GM12878 (cell line): ENCODE measurements around the gene SGIP1. TPM values are rescaled to one million over a fixed set of nuclear protein-coding genes. Genes with fewer than 3 reads are reported as not detected.

Experiments used
- ATAC-seq: fragments of 200-7000 bp; cut with Tn5 transposase; 3 replicates; pipeline ENCODE4 v1.9.1; 2020; ENCODE audit warnings: mild to moderate bottlenecking, moderate library complexity
- BruUV-seq: library from RNA; stranded (reverse); fragments of 400-500 nt; replicated peaks from 2 replicates; lab custom pipeline; 2021; lab: Mats Ljungman, UMichigan
- CTCF ChIA-PET: fragments of 300-600 bp; sonication (Branson Sonifier 250); formaldehyde crosslinking; extraction: SDS; loops from one replicate; lab custom pipeline; 2021; ENCODE audit warnings: inconsistent platforms; lab: Yijun Ruan, JAX
- POLR2A ChIA-PET: fragments of 350-600 bp; formaldehyde crosslinking; extraction: SDS; loops from one replicate; lab custom pipeline; 2021; ENCODE audit warnings: inconsistent platforms; lab: Charles Lee
- RAD21 ChIA-PET: fragments of 300-600 bp; sonication (Branson Sonifier 250); formaldehyde crosslinking; loops from one replicate; lab custom pipeline; 2023; ENCODE audit warnings: antibody characterized with exemption; ENCODE audit not compliant: unreplicated experiment; lab: Charles Lee
- SMC1A ChIA-PET: fragments of 300-600 bp; sonication (Branson Sonifier 250); formaldehyde crosslinking; loops from one replicate; lab custom pipeline; 2023; ENCODE audit not compliant: unreplicated experiment, uncharacterized antibody; lab: Charles Lee
- DNase-seq: peaks from one replicate; pipeline ENCODE4 v3.0.0-alpha.2; 2011; ENCODE audit warnings: low read depth, low spot score
- FAIRE-seq: peaks from 3 replicates; lab custom pipeline; 2011; peaks lifted over from hg19 to GRCh38; lab: Jason Lieb, UNC
- H2AFZ ChIP-seq: 2 replicates; pipeline ENCODE4 v1.6.0; 2011; ENCODE audit warnings: low read depth, low read length, control low read depth; ENCODE audit not compliant: control insufficient read depth
- H3K27ac ChIP-seq: 2 replicates; pipeline ENCODE4 v1.5.1; 2011; ENCODE audit warnings: control low read depth; ENCODE audit not compliant: control insufficient read depth, insufficient read depth
- H3K27me3 ChIP-seq, 2 experiments: replicated peaks in 1 of 2; 2 replicates each; pipeline versions ENCODE4 v1.6.0 to v1.6.1; 2011; ENCODE audit warnings: low read length in 1 of 2; ENCODE audit not compliant: control insufficient read depth in 2 of 2, insufficient read depth in 2 of 2
- H3K36me3 ChIP-seq, 2 experiments: 2 replicates each; pipeline ENCODE4 v1.5.1; 2011; ENCODE audit warnings: low read length in 1 of 2; ENCODE audit not compliant: control insufficient read depth in 2 of 2, insufficient read depth in 2 of 2
- H3K4me1 ChIP-seq: 2 replicates; pipeline ENCODE4 v1.6.1; 2011; ENCODE audit warnings: mild to moderate bottlenecking, low read length, moderate library complexity, mixed read lengths; ENCODE audit not compliant: control insufficient read depth, insufficient read depth
- H3K4me2 ChIP-seq: 2 replicates; pipeline ENCODE4 v1.6.0; 2011; ENCODE audit warnings: control low read depth; ENCODE audit not compliant: control insufficient read depth, insufficient read depth
- H3K4me3 ChIP-seq: fragments of 200-600 bp; sonication (generic); 2 replicates; pipeline ENCODE4 v1.5.1; 2016
- H3K79me2 ChIP-seq: 2 replicates; pipeline ENCODE4 v1.6.0; 2011; ENCODE audit warnings: low read length; ENCODE audit not compliant: control insufficient read depth, insufficient read depth
- H3K9ac ChIP-seq: 2 replicates; pipeline ENCODE4 v1.8.0; 2011; ENCODE audit warnings: low read length, control low read depth, mixed read lengths; ENCODE audit not compliant: control insufficient read depth, insufficient read depth
- H3K9me3 ChIP-seq: replicated peaks from 3 replicates; pipeline ENCODE4 v1.5.1; 2011; ENCODE audit warnings: mild to moderate bottlenecking, low read length; ENCODE audit not compliant: control insufficient read depth, insufficient read depth
- H4K20me1 ChIP-seq: 2 replicates; pipeline ENCODE4 v1.6.0; 2011; ENCODE audit not compliant: control insufficient read depth, insufficient read depth
- ATF7 ChIP-seq: fragments of 450-650 bp; IDR thresholded peaks from 2 replicates; pipeline ENCODE4 v1.6.1; 2016; ENCODE audit warnings: low read depth, mild to moderate bottlenecking
- CHD2 ChIP-seq: IDR thresholded peaks from 2 replicates; pipeline ENCODE4 v1.6.1; 2011; ENCODE audit warnings: low read depth, low read length, improper control_type of control experiment, borderline replicate concordance
- MTA2 ChIP-seq: fragments of 450-650 bp; IDR thresholded peaks from 2 replicates; pipeline ENCODE4 v1.6.1; 2016; ENCODE audit warnings: low read depth, mild to moderate bottlenecking, moderate library complexity
- NBN ChIP-seq: fragments of 450-650 bp; IDR thresholded peaks from 2 replicates; pipeline ENCODE4 v1.6.1; 2016
- NR2F1 ChIP-seq: fragments of 450-650 bp; conservative IDR thresholded peaks from 2 replicates; pipeline ENCODE4 v1.6.1; 2017; ENCODE audit warnings: mild to moderate bottlenecking
- PKNOX1 ChIP-seq: fragments of 450-650 bp; IDR thresholded peaks from 2 replicates; pipeline ENCODE4 v1.6.1; 2016; ENCODE audit warnings: mild to moderate bottlenecking
- PML ChIP-seq: IDR thresholded peaks from 2 replicates; pipeline ENCODE4 v1.6.1; 2012; ENCODE audit warnings: low read length, inconsistent platforms
- SIN3A ChIP-seq: IDR thresholded peaks from 2 replicates; pipeline ENCODE4 v1.6.1; 2012; ENCODE audit warnings: low read depth, low read length, improper control_type of control experiment
- SMAD1 ChIP-seq: fragments of 450-650 bp; IDR thresholded peaks from 2 replicates; pipeline ENCODE4 v1.6.1; 2018; ENCODE audit warnings: mild to moderate bottlenecking, low read depth; ENCODE audit not compliant: partially characterized antibody
- SRF ChIP-seq, 2 experiments: IDR thresholded peaks; 2 replicates each; pipeline ENCODE4 v1.6.1; 2011; ENCODE audit warnings: low read depth in 2 of 2, low read length in 2 of 2, mild to moderate bottlenecking in 1 of 2, moderate library complexity in 1 of 2
- STAT3 ChIP-seq: IDR thresholded peaks from 2 replicates; pipeline ENCODE4 v1.6.1; 2011; ENCODE audit warnings: low read depth, low read length, improper control_type of control experiment
- ZNF217 ChIP-seq: fragments of 450-650 bp; IDR thresholded peaks from 2 replicates; pipeline ENCODE4 v1.6.1; 2017; ENCODE audit warnings: antibody characterized with exemption, mild to moderate bottlenecking
- ZNF24 ChIP-seq: fragments of 450-650 bp; IDR thresholded peaks from 2 replicates; pipeline ENCODE4 v1.6.1; 2017; ENCODE audit warnings: antibody characterized with exemption, mild to moderate bottlenecking
- WGBS: methylation state at CpG from one replicate; pipeline ENCODE4 v1.1.6; 2016; ENCODE audit warnings: low lambda C conversion rate; ENCODE audit not compliant: insufficient replicate concordance, insufficient coverage; ENCODE audit errors: missing lambda C conversion rate; 5-methylcytosine and 5-hydroxymethylcytosine counted together
- in situ Hi-C: fragments of 300-500 bp; cut with MboI; formaldehyde crosslinking; loops from 9 replicates; pipeline ENCODE4 v1.14.3; 2018; ENCODE audit warnings: mixed read lengths
- intact Hi-C: fragments of 100-400 bp; cut with micrococcal nuclease; formaldehyde crosslinking; loops from one replicate; pipeline ENCODE4 v1.14.2; 2022; ENCODE audit not compliant: unreplicated experiment
- polyA plus RNA-seq, 11 experiments: library from polyadenylated mRNA; depleted of rRNA in 4 of 11; unstranded in 6 of 11; stranded (reverse) in 5 of 11; fragments of >200 nt; fragmentation: Nextera tagmentation in 4 of 11; fragmentation: Illumina TruSeq in 1 of 11; extraction: Ambion mirVana in 4 of 11; extraction: Trizol in 1 of 11; gene quantifications; 1 replicate in 1 of 11; 2 replicates in 10 of 11; pipeline versions ENCODE4 v1.2.1 to v1.2.3, GENCODE V29; 2011 to 2016; ENCODE audit warnings: inconsistent platforms in 2 of 11, missing spikeins in 2 of 11, low read depth in 1 of 11
- total RNA-seq, 4 experiments: library from RNA; depleted of rRNA in 3 of 4; stranded (reverse); fragments of >200 nt in 3 of 4; fragmentation: Illumina TruSeq in 1 of 4; extraction: Trizol in 1 of 4; gene quantifications; 2 replicates each; pipeline versions ENCODE4 v1.2.1 to v1.2.3, GENCODE V29; 2013 to 2021
- TF ChIP-seq, protein P1 (sequence below): IDR thresholded peaks from 2 replicates; pipeline ENCODE4 v1.6.1; 2012; ENCODE audit warnings: low read depth, low read length, improper control_type of control experiment
- TF ChIP-seq, protein P2 (sequence below): fragments of 450-650 bp; IDR thresholded peaks from 2 replicates; pipeline ENCODE4 v1.6.1; 2018; ENCODE audit warnings: mild to moderate bottlenecking, low read depth, moderate library complexity; ENCODE audit not compliant: partially characterized antibody
- TF ChIP-seq, protein P3 (sequence below): IDR thresholded peaks from 2 replicates; pipeline ENCODE4 v1.6.1; 2011; ENCODE audit warnings: borderline replicate concordance, low read depth, mild to moderate bottlenecking, moderate library complexity, mixed read lengths, low read length; ENCODE audit not compliant: insufficient read depth; ENCODE audit errors: extremely low read length

Gene SGIP1
- total and polyA plus RNA-seq, 10 of the 15 experiments (the other 5 are each of a cell fraction or from before 2014, with no cell fraction given) = 0.15 TPM; not detected in 9

DNA sequence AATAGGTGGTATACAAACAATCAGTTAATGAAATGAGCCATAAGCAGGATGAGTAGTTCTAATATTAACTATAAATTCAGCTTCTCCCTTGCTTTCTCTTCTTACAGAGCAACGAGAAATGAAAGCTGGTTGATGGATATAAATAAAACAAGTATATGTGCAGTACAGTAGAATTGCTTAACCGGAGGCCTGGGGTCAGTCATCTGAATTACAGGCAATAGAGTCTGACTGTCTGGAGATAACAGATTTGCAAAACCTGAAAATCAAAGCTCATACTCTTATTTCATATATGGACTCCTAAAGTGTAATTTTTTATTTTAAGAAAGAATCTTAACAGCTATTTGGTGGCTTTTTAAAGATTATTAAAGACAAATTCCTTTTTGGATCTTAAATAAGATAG is 43.1 kb upstream of the SGIP1 start:
- ATAC-seq = no peak
- H3K4me3 ChIP-seq = no peak overlapping the region
- H3K79me2 ChIP-seq = no peaks in the 10 kb centered on the region
- BruUV-seq = no TSS peak
- CTCF ChIA-PET = interaction anchor here (1.0 to 1.5 kb wide), 3 partner anchors 15 to 235 kb away, joined by 4 to 7 read pairs (median 5); no protein-coding TSS in a partner anchor
- POLR2A ChIA-PET = no interaction called here
- H3K9ac ChIP-seq = no peak overlapping the region
- DNase-seq = no peak
- RAD21 ChIA-PET = no interaction called here
- no peak for FAIRE-seq
- H3K9me3 ChIP-seq = no peaks in the 10 kb centered on the region
- H3K36me3 ChIP-seq = no peaks in the 10 kb centered on the region
- H3K4me1 ChIP-seq = no peaks in the 10 kb centered on the region
- no peak overlapping the region for H3K27ac ChIP-seq
- SMC1A ChIA-PET = interaction anchor here (2.2 kb wide), 1 partner anchor 12 kb away, joined by 7 read pairs; no protein-coding TSS in a partner anchor
- in situ Hi-C loops = no loop called here
- TF ChIP-seq, protein P1, sequence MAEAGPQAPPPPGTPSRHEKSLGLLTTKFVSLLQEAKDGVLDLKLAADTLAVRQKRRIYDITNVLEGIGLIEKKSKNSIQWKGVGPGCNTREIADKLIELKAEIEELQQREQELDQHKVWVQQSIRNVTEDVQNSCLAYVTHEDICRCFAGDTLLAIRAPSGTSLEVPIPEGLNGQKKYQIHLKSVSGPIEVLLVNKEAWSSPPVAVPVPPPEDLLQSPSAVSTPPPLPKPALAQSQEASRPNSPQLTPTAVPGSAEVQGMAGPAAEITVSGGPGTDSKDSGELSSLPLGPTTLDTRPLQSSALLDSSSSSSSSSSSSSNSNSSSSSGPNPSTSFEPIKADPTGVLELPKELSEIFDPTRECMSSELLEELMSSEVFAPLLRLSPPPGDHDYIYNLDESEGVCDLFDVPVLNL = no peak
- TF ChIP-seq, protein P2, sequence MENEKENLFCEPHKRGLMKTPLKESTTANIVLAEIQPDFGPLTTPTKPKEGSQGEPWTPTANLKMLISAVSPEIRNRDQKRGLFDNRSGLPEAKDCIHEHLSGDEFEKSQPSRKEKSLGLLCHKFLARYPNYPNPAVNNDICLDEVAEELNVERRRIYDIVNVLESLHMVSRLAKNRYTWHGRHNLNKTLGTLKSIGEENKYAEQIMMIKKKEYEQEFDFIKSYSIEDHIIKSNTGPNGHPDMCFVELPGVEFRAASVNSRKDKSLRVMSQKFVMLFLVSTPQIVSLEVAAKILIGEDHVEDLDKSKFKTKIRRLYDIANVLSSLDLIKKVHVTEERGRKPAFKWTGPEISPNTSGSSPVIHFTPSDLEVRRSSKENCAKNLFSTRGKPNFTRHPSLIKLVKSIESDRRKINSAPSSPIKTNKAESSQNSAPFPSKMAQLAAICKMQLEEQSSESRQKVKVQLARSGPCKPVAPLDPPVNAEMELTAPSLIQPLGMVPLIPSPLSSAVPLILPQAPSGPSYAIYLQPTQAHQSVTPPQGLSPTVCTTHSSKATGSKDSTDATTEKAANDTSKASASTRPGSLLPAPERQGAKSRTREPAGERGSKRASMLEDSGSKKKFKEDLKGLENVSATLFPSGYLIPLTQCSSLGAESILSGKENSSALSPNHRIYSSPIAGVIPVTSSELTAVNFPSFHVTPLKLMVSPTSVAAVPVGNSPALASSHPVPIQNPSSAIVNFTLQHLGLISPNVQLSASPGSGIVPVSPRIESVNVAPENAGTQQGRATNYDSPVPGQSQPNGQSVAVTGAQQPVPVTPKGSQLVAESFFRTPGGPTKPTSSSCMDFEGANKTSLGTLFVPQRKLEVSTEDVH = no peak
- TF ChIP-seq ATF7 (no peak), ZNF24 (no peak), SIN3A (no peak), STAT3 (no peak), SRF (IDR thresholded peaks at IDR 0.05; ENCODE audit: low read depth in 2 of 2, low read length in 2 of 2) (no peak), PML (no peak), ZNF217 (no peak), NBN (no peak), PKNOX1 (no peak), SMAD1 (no peak), NR2F1 (no peak), CHD2 (no peak), MTA2 (no peak)
- TF ChIP-seq, protein P3, sequence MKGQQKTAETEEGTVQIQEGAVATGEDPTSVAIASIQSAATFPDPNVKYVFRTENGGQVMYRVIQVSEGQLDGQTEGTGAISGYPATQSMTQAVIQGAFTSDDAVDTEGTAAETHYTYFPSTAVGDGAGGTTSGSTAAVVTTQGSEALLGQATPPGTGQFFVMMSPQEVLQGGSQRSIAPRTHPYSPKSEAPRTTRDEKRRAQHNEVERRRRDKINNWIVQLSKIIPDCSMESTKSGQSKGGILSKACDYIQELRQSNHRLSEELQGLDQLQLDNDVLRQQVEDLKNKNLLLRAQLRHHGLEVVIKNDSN = no peak
- WGBS = 27% methylated on average over 2 of the region's 2 CpGs
- H2AFZ ChIP-seq = no peak overlapping the region
- H3K27me3 ChIP-seq = no peaks in the 10 kb centered on the region
- intact Hi-C loops = no loop called here
- no peaks in the 10 kb centered on the region for H4K20me1 ChIP-seq
- no peak overlapping the region for H3K4me2 ChIP-seq
